IPS-20b (cell line): Measurements from ENCODE around the gene UPF3A.

Experiments
- H3K27ac ChIP-seq: one replicate; pipeline ENCODE4 v1.5.1; 2013; ENCODE audit warnings: low read length
- H3K27me3 ChIP-seq: 2 replicates; pipeline ENCODE4 v1.6.1; 2013; ENCODE audit warnings: mild to moderate bottlenecking, low read length, inconsistent platforms; ENCODE audit not compliant: insufficient read depth
- H3K36me3 ChIP-seq: 2 replicates; pipeline ENCODE4 v1.6.1; 2013; ENCODE audit warnings: low read depth, mild to moderate bottlenecking, inconsistent platforms, low read length, moderate library complexity; ENCODE audit not compliant: insufficient read depth
- H3K4me1 ChIP-seq: 2 replicates; pipeline ENCODE4 v1.6.1; 2013; ENCODE audit warnings: mild to moderate bottlenecking, control low read depth, inconsistent platforms, low read length, moderate library complexity; ENCODE audit not compliant: insufficient read depth
- H3K4me3 ChIP-seq: 2 replicates; pipeline ENCODE4 v1.5.1; 2013; ENCODE audit warnings: mild to moderate bottlenecking, low read length, inconsistent platforms
- H3K9ac ChIP-seq: 2 replicates; pipeline ENCODE4 v1.6.1; 2013; ENCODE audit warnings: low read depth, mild to moderate bottlenecking, inconsistent platforms, low read length, moderate library complexity
- H3K9me3 ChIP-seq: 2 replicates; pipeline ENCODE4 v1.6.1; 2013; ENCODE audit warnings: mild to moderate bottlenecking, low read depth, low read length, inconsistent platforms; ENCODE audit not compliant: insufficient read depth

UPF3A gene, protein sequence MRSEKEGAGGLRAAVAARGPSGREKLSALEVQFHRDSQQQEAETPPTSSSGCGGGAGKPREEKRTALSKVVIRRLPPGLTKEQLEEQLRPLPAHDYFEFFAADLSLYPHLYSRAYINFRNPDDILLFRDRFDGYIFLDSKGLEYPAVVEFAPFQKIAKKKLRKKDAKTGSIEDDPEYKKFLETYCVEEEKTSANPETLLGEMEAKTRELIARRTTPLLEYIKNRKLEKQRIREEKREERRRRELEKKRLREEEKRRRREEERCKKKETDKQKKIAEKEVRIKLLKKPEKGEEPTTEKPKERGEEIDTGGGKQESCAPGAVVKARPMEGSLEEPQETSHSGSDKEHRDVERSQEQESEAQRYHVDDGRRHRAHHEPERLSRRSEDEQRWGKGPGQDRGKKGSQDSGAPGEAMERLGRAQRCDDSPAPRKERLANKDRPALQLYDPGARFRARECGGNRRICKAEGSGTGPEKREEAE

DNA sequence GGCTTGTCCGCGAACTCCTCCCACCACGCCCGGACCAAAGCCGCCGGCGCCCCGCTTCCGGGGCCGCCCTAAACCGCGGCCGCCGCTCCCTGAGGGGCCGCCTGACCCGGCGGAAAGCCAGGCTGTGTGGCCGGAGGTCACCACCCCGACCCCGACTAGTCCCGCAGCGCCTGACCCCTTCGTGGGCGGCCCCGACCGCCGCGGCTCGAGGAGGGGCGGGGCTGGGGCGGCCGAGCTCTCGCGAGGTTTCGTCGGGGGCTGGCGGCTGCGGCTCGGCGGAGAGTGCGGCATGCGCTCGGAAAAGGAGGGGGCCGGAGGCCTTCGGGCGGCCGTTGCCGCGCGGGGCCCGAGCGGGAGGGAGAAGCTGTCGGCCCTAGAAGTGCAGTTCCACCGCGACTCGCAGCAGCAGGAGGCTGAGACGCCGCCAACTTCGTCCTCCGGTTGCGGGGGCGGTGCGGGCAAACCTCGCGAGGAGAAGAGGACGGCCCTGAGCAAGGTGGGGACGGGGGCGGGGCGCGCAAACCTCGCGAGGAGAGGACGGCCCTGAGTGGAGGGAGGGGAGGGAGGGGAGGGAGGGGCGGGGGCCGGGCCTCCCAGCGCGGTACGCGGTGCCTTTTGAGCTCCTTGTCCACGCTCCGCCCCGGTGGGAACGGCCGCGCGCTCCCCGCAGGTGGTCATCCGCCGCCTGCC, at the start of gene UPF3A:
Gene UPF3A (plus strand): TSS at position 251 of the 690 bp plus-strand sequence. CDS start 39 bp downstream, at position 290.
- Histone ChIP-seq H3K9ac (peak within 1 kb of the TSS; percentile 97), H3K4me1 (peaks cover 14% of the 10 kb centered on the region; the same call in 1 of the 2 replicates), H3K27me3 (no peaks in the 10 kb centered on the region), H3K4me3 (peak within 1 kb of the TSS; percentile 97), H3K27ac (peak within 1 kb of the TSS; percentile 93), H3K36me3 (peaks cover 53% of the 10 kb centered on the region), H3K9me3 (no peaks in the 10 kb centered on the region)

DNA sequence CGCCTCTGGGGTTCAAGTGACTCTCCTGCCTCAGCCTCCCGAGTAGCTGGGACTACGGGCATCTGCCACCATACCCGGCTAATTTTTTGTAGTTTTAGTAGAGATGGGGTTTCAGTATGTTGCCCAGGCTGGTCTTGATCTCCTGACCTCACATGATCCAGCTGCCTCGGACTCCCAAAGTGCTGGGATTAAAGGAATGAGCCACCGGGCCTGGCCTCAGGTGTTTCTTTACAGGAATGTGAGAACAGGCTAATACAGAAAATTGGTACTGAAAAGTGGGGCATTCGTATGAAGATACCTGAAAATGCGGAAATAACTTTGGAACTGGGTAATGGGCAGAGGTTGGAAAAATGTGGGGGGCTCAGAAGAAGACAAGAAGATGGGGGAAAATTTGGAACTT, 49.5 kb upstream of the UPF3A start:
- H3K4me1 ChIP-seq, result peaks cover 60% of the 10 kb centered on the region

DNA sequence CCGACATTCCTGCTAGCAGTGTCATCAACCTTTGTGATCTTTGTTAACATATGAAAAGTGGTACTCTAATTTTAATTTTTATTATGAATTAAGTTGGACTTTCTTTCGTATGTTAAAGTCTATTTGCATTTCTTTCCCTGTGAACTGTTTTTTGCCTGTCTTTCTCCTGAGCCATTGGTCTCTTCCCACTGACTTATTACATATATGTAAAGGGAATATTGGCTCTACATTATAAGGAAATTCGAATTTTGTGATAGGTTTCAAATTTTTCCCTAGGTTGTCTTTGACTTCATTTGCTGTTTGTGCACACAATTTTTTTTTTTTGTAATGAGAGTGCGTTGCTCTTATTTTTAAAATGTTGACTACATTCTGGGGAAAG, 47.1 kb upstream of the UPF3A start:
- peaks cover 37% of the 10 kb centered on the region; the same call in 1 of the 2 replicates for H3K4me1 ChIP-seq
- H3K9ac ChIP-seq, result peak overlapping the region; percentile 29; the same call in 1 of the 2 replicates
- no peak overlapping the region for H3K27ac ChIP-seq
- H3K9me3 ChIP-seq, result no peaks in the 10 kb centered on the region
- peaks cover 29% of the 10 kb centered on the region for H3K36me3 ChIP-seq
- H3K27me3 ChIP-seq, result peaks cover 5% of the 10 kb centered on the region; the same call in 1 of the 2 replicates
- peak overlapping the region; percentile 26; the same call in 1 of the 2 replicates for H3K4me3 ChIP-seq

More for the DNA sequence above, 49.5 kb upstream of the UPF3A start:
- Histone ChIP-seq H3K9me3 (no peaks in the 10 kb centered on the region), H3K27me3 (peaks cover 5% of the 10 kb centered on the region; the same call in 1 of the 2 replicates), H3K4me3 (no peak overlapping the region), H3K36me3 (peaks cover 5% of the 10 kb centered on the region; the same call in 1 of the 2 replicates), H3K9ac (no peak overlapping the region), H3K27ac (no peak overlapping the region)

DNA sequence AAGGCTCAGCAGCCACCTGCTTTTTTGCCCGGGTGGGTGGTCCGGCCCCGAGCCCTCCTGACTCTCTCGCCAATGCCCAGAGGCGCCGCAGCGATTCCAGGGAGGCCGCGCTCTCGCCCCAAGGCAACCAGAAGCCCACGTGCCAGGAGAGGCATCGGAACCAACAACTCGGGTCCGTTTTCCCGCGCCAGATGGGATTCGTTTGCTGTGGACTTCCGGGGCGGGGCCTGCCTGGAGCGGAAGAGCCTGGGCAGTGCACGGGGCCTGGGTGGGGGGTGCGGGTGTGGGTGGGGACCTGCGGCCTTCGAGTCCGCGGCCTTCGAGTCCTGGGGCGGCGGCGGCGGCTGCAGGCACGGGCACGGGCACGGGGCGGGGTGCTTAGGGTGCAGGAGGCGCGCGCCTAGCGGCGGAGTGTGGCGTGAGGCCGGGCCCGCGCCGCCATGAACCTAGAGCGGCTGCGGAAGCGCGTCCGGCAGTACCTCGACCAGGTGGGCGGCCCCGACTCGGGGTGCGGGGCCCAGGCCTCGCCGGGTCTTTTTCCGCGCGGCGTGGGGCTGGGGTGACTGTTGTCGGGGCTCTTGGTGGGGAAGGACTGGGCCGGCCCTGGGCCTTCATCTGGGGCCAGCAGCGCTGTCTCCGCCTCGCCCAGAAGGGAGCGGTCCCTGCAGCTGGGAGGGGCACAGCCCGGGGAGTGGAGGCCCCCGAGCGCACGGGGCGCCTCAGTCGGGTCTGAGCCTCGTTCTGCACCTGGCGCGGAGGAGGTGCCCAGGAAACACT, 46.6 kb upstream of the UPF3A start, which contains the start of gene CDC16:
Gene CDC16 (plus strand): TSS at position 253 of the 777 bp plus-strand sequence. CDS start 188 bp downstream, at position 441.
- Histone ChIP-seq H3K27me3 (peaks cover 5% of the 10 kb centered on the region; the same call in 1 of the 2 replicates), H3K4me1 (peaks cover 32% of the 10 kb centered on the region; the same call in 1 of the 2 replicates), H3K27ac (no peak within 1 kb of the TSS), H3K9me3 (no peaks in the 10 kb centered on the region), H3K9ac (peak within 1 kb of the TSS; percentile 90), H3K4me3 (peak within 1 kb of the TSS; percentile 97), H3K36me3 (peaks cover 34% of the 10 kb centered on the region)

DNA sequence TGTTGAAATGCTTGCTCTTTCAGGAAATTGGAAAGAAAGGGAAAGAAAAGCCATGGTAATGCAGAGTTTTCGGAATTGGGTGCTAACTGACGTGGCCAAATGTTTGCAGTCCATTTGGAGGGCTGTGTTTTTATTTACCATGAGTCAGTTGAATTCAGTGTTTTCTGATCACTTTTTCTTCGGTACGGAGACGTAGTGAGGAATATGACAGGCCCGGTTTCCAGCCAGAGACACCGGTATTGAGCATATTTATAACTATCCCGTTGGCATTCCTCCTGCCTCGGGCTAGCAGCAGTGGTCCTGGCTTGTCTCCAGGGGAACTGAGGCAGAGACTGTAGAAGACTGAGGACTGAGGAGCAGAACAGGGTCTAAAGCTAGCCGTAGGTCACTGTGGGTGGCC, 45.7 kb upstream of the UPF3A start:
- Histone ChIP-seq H3K4me1 (peaks cover 25% of the 10 kb centered on the region; the same call in 1 of the 2 replicates), H3K9ac (peak overlapping the region; percentile 90), H3K36me3 (peaks cover 42% of the 10 kb centered on the region), H3K9me3 (no peaks in the 10 kb centered on the region), H3K27me3 (peaks cover 5% of the 10 kb centered on the region; the same call in 1 of the 2 replicates), H3K27ac (no peak overlapping the region), H3K4me3 (peak overlapping the region; percentile 97)

DNA sequence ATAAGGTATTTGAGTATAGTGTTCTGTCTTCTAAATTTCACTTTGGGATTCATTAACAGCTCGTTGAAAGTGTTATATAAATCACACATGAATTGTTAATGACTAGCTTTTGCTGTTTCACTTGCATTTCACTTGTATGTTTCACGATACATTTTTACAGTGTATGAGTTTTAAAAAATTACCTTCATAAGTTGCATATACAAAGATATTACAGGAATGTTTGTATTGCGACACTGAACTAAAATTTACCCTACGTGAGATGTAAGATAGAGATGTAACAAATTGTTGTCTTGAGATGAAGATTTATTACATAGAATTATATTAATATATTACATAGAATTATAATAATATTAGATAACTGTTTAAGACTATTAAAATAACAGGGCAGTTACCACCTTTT, 45.2 kb upstream of the UPF3A start:
- H3K27me3 ChIP-seq, result peaks cover 5% of the 10 kb centered on the region; the same call in 1 of the 2 replicates
- peak overlapping the region; percentile 90; the same call in 1 of the 2 replicates for H3K9ac ChIP-seq
- peaks cover 47% of the 10 kb centered on the region for H3K36me3 ChIP-seq
- H3K4me3 ChIP-seq, result peak overlapping the region; percentile 97
- H3K27ac ChIP-seq, result no peak overlapping the region
- no peaks in the 10 kb centered on the region for H3K9me3 ChIP-seq
- H3K4me1 ChIP-seq, result peaks cover 22% of the 10 kb centered on the region; the same call in 1 of the 2 replicates

DNA sequence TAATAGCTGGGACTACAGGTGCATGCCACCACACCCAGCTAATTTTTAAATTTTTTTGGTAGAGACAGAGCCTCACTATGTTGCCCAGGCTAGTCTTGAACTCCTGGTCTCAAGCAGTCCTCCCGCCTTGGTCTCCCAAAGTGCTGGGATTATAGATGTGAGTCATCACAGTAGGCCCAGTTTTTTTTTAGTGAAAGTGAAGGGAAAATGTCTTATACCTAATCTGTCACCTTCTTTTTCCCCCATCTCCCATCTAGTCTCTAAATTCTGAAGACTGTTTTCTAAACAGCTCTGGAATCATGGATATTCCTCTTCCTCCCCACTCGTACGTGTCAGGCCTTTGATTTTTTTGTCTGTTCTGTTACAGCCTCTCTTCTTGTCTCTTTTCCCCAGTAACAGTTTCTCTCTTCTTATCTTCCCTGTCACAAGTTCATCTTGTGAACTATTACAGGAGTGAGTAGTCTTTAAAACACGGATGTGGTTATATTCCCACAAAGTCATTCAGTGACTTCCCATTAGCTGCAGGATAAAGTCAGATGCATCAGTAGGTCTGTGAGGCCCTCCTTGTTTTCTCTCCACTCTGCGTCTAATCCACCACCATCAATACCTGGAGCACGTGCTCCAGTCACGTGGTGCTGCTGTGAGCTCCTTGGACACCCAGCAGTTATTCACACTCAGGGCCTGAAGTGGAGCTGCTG, 43.8 kb upstream of the UPF3A start:
- Histone ChIP-seq H3K27ac (no peak overlapping the region), H3K27me3 (peaks cover 5% of the 10 kb centered on the region; the same call in 1 of the 2 replicates)

DNA sequence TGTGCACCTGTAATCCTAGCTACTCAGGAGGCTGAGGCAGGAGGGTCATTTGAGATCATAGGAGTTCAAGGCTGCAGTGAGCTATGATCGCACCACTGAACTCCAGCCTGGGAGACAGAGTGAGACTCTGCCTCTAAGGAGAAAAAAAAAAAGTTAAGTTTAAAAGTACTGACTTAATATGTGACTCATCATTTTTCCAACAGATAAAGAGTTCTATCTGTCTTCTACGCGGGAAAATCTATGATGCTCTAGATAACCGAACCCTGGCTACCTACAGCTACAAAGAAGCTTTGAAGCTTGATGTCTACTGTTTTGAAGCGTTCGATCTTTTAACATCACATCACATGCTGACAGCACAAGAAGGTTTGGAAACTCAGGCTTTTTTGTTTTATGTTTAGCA, 39.5 kb upstream of the UPF3A start:
- no peak overlapping the region for H3K9ac ChIP-seq
- no peak overlapping the region for H3K4me3 ChIP-seq
- no peak overlapping the region for H3K27ac ChIP-seq
- no peaks in the 10 kb centered on the region for H3K9me3 ChIP-seq
- peaks cover 99% of the 10 kb centered on the region for H3K36me3 ChIP-seq
- no peaks in the 10 kb centered on the region for H3K27me3 ChIP-seq
- peaks cover 3% of the 10 kb centered on the region for H3K4me1 ChIP-seq

More for the DNA sequence above, 43.8 kb upstream of the UPF3A start:
- peaks cover 15% of the 10 kb centered on the region for H3K4me1 ChIP-seq
- no peak overlapping the region for H3K4me3 ChIP-seq
- H3K9ac ChIP-seq, result no peak overlapping the region
- H3K36me3 ChIP-seq, result peaks cover 61% of the 10 kb centered on the region
- H3K9me3 ChIP-seq, result no peaks in the 10 kb centered on the region

DNA sequence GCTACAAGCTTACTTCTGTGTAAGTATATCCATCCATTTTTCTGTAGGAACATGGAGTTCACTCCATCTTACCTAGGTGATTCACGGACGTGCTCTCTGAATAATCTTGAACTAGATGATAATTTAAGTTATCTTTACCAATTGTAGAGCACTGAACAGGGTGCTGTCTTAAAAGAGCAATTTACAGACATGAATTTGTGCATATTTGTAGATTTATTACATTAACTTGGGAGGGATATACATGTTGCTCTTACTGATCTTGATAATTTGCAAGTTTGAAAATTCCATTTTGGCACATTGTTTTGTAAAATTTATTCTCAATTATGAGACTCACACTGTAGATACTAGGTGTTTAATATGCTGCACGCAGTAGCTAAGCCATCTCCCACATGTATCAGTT, 37.4 kb upstream of the UPF3A start:
- Histone ChIP-seq H3K27me3 (no peaks in the 10 kb centered on the region), H3K4me3 (no peak overlapping the region), H3K9ac (no peak overlapping the region), H3K9me3 (no peaks in the 10 kb centered on the region), H3K27ac (no peak overlapping the region), H3K4me1 (peaks cover 3% of the 10 kb centered on the region), H3K36me3 (peaks cover 99% of the 10 kb centered on the region)

DNA sequence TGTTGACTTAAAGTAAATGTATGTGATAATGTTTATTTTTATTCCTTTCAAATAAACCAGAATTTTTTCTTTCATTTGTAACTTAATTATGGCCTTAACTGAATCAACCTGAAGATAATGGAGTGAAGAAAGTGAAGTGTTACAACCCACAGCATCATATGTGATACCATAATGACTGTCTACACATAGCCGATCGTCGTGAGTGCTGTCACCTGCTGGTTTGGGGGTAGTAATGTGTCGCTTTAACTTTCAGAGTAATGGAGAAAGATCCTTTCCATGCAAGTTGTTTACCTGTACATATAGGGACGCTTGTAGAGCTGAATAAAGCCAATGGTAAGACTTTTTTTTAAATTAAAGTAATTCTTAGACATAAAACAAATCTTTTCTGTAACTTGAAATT, 36.8 kb upstream of the UPF3A start:
- peaks cover 3% of the 10 kb centered on the region for H3K4me1 ChIP-seq
- H3K9ac ChIP-seq, result no peak overlapping the region
- H3K27me3 ChIP-seq, result no peaks in the 10 kb centered on the region
- no peak overlapping the region for H3K27ac ChIP-seq
- H3K36me3 ChIP-seq, result peaks cover 99% of the 10 kb centered on the region
- H3K9me3 ChIP-seq, result no peaks in the 10 kb centered on the region
- H3K4me3 ChIP-seq, result no peak overlapping the region
